COR-L47 (cell line): ENCODE measurements around the gene LHX3.

Source experiments
- DNase-seq: peaks from one replicate; lab custom pipeline; 2025; lab: John Stamatoyannopoulos, UW

Gene LHX3

GRCh38 chr9:136192289-136193126 is 12.4 kb downstream of the LHX3 start:
- DNase-seq: no peak

- DNase-seq: no peak
Observed at GRCh38 chr9:136191960-136192286, 13.0 kb downstream of the LHX3 start.

GRCh38 chr9:136191099-136191959 is 13.6 kb downstream of the LHX3 start:
- DNase-seq: no peak

GRCh38 chr9:136190656-136191055 is 14.3 kb downstream of the LHX3 start:
- no peak for DNase-seq

GRCh38 chr9:136190237-136190601 is 14.7 kb downstream of the LHX3 start:
- DNase-seq: no peak

GRCh38 chr9:136189394-136190236 is 15.3 kb downstream of the LHX3 start:
- DNase-seq: no peak

GRCh38 chr9:136187683-136188586 is 17.0 kb downstream of the LHX3 start:
- no peak for DNase-seq

- DNase-seq: no peak
Observed at GRCh38 chr9:136187197-136187596, 17.7 kb downstream of the LHX3 start.

- no peak for DNase-seq
Observed at GRCh38 chr9:136186386-136186785, 18.5 kb downstream of the LHX3 start.

- DNase-seq: no peak
Observed at GRCh38 chr9:136185596-136186366, 19.1 kb downstream of the LHX3 start.

- DNase-seq: no peak
Observed at GRCh38 chr9:136185066-136185465, 19.9 kb downstream of the LHX3 start.

- no peak for DNase-seq
Observed at GRCh38 chr9:136182850-136183422, 22.0 kb downstream of the LHX3 start.

- no peak for DNase-seq
Observed at GRCh38 chr9:136182420-136182787, 22.5 kb downstream of the LHX3 start.

- DNase-seq: no peak
Observed at GRCh38 chr9:136181784-136182419, 23.0 kb downstream of the LHX3 start.

- DNase-seq: no peak
Observed at GRCh38 chr9:136180586-136180985, 24.3 kb downstream of the LHX3 start.

GRCh38 chr9:136179761-136180160 is 25.2 kb downstream of the LHX3 start:
- no peak for DNase-seq

- DNase-seq: no peak
Observed at GRCh38 chr9:136179101-136179616, 25.8 kb downstream of the LHX3 start.

GRCh38 chr9:136178773-136179075 is 26.2 kb downstream of the LHX3 start:
- no peak for DNase-seq

- no peak for DNase-seq
Observed at GRCh38 chr9:136178061-136178772, 26.7 kb downstream of the LHX3 start.
